WI38 (cell line): ENCODE measurements around the gene SERPINB5.
"Not testable (repeated sequence)": the region's sequence is repeated elsewhere in the genome, so short reads cannot be mapped to it uniquely, and the experiment has no call there.

ENCODE experiments used
- H3K4me3 ChIP-seq: 2 replicates; pipeline ENCODE4 v1.5.1; 2011; ENCODE audit warnings: low read depth, mild to moderate bottlenecking, control low read depth, low read length
- TF ChIP-seq, protein P1 (sequence below): IDR thresholded peaks from 2 replicates; pipeline ENCODE4 v1.5.1; 2012; ENCODE audit warnings: low read depth, mild to moderate bottlenecking, control low read depth, low read length

SERPINB5 gene

DNA sequence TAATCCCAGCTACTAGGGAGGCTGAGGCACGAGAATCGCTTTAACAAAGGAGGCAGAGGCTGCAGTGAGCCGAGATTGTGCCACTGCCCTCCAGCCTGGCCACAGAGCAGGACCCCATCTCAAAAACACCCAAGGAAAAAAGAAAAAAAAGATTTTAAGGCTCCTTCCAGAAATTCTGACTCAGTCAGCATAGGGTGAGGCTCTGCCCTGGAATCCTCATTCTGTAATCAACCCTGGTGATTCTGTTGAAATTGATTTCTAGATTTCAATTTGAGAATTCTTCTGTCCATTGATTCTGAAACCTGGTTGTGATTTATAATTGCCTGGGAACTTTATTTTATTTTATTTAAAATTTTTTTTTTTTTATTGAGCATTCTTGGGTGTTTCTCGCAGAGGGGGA is 27.3 kb upstream of the SERPINB5 start:
- H3K4me3 ChIP-seq: no peak overlapping the region
- TF ChIP-seq, protein P1, sequence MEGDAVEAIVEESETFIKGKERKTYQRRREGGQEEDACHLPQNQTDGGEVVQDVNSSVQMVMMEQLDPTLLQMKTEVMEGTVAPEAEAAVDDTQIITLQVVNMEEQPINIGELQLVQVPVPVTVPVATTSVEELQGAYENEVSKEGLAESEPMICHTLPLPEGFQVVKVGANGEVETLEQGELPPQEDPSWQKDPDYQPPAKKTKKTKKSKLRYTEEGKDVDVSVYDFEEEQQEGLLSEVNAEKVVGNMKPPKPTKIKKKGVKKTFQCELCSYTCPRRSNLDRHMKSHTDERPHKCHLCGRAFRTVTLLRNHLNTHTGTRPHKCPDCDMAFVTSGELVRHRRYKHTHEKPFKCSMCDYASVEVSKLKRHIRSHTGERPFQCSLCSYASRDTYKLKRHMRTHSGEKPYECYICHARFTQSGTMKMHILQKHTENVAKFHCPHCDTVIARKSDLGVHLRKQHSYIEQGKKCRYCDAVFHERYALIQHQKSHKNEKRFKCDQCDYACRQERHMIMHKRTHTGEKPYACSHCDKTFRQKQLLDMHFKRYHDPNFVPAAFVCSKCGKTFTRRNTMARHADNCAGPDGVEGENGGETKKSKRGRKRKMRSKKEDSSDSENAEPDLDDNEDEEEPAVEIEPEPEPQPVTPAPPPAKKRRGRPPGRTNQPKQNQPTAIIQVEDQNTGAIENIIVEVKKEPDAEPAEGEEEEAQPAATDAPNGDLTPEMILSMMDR: no peak

DNA sequence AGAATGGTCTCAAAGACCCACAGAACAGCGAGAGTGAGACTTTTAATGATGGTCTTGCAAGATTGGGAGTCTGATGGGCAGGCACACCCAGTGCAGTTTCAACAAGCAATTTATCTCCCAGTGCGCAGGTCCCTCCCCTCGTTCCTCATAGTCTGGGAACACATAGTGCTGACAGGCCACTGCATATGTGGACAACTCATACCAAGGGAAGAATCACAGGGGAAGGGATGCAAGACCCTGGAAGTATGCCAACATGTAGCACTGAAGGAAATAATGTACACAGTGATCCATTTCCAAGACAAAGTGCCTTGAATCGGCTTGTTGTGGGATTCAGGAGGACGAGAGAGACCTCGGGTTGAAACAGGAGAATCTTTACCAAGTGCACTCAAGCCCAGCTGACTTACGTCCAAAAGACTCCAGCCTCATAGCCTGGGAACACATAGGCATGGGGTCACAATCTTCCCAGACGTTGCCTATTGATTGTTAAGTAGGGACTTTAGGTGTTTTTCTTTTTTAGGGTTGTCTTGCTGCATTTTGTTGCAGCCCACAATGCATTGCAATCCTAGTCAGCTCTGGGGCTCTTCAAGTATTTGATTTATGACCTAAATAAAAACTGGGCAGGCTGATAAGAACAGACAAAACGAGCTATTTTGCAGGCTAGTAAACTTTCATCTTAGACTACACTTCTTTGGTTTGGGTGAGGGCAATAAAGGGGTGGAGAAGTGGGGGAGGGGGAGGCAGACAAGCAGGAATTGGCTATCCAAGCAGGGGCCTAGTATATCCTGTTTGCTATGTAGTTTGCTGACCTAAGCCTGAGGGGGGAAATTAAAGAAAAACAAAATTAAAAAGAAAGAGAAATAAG is 24.7 kb upstream of the SERPINB5 start:
- H3K4me3 ChIP-seq: no peak overlapping the region

DNA sequence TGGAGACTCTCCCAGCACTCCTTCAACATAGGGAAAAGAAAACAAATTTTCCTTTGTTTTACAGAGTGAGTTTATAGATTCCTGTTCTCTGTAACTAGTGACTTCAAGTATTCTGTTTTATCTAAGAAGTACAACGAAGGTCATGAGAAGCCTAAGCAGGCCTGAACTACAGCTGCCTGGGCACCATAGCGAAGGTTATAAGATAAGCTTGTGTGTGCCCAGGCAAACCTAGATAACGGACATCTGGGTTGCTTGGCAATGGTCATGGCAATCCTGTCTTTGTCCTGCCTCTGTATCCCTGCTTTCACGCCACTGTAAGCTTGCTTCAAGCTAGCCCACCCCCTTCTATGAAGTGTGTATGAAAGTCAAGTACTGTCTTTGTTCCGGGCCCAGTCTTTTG is 24.0 kb upstream of the SERPINB5 start:
- not testable (repeated sequence) for H3K4me3 ChIP-seq

More for the DNA sequence above, 24.7 kb upstream of the SERPINB5 start:
- TF ChIP-seq, protein P1: no peak

DNA sequence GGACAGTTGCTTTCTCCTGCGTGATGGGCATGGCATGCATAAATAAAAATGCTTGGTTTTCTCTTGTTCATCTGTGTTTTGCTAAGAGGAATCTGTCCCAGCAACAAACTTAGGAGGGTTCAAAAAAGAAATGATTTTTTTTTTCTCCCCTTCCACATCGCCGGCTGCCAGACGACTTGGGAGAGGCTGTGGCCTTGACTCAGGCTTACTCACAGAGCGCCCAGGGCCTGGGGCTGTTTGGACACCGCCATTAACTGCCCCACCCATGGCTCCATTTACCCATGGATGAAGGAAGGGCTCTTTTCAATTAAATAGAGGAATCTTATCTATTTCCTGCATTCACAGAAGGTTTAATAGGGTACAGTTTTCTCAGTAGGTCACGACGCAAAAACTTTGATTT is 22.3 kb upstream of the SERPINB5 start:
- TF ChIP-seq, protein P1: no peak
- no peak overlapping the region for H3K4me3 ChIP-seq

DNA sequence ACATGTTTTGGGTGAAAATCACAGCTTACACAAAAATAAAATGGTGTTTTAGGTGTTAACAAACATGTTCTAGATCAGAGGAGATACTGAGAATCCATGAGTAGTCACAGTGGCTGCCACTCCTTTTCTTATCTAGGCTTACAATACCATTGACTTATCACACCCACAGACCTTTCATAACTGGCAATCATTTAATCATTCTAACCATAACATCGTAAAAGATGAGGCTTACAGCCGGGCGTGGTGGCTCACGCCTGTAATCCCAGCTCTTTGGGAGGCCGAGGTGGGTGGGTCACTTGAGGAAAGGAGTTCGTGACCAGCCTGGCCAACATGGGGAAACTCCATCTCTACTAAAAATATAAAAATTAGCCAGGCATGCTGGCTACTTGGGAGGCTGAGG is 18.8 kb upstream of the SERPINB5 start:
- TF ChIP-seq, protein P1: no peak
- H3K4me3 ChIP-seq: no peak overlapping the region

DNA sequence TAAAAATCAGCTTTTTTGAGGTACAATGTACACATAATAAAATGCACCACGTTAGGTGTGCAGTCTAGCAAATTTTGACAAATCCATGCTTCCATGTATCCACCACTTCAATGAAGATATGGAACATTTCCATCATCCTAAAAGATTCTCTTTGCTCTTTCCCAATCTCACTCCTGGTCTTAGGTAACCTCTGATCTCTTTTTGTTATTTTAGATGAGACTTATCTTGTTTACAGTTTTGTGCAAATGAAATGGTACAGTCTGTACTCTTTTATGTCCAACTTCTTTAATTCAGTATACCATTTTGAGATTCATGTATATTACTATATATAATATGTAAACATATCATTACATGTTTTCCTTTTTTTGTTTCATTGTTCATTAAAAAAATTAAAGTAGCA is 16.3 kb upstream of the SERPINB5 start:
- no peak overlapping the region for H3K4me3 ChIP-seq
- TF ChIP-seq, protein P1: no peak

DNA sequence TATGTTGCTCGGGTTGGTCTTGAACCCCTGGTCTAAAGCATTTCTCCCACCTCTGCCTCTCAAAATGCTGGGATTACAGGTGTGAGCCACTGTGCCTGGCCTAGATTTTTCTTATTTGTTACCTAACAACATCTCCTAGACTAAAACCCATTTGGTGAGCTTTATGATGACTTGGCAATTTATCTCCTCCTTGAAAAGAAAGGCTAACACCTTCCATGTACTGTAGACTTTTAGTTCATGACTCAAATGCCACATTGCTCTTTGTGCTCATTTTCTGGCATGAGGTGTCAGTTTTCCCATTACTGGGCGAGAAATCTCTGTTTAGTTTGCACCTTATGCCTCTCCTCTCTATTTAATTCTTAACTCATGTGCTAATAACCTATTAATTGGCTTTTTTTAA is 12.3 kb upstream of the SERPINB5 start:
- TF ChIP-seq, protein P1: no peak
- H3K4me3 ChIP-seq: no peak overlapping the region

DNA sequence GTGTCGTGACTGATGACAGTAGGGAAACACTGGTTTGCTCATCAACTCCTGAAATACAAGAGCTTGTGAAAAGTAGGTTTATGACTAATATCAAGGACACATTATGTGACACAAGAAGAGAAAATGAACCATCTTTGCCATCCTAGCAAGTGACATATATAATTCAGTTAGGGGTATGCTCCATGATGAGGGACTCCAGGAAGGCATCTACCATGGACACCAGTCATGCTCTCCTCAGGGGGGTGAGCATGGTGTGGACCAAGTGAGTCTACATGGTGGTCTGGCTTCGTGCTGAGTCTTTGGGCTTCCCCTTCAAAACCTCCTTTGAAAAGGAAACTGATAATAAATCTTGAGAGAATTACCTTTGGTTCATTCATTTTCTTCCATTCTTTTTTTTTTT is 11.7 kb upstream of the SERPINB5 start:
- no peak overlapping the region for H3K4me3 ChIP-seq
- TF ChIP-seq, protein P1: no peak
